GM12878 (cell line): ENCODE measurements around the gene HESX1.

Source experiments
- CHD1 ChIP-seq: IDR thresholded peaks from 2 replicates; pipeline ENCODE4 v1.6.1; 2012; ENCODE audit warnings: low read depth, low read length, improper control_type of control experiment
- NBN ChIP-seq: fragments of 450-650 bp; IDR thresholded peaks from 2 replicates; pipeline ENCODE4 v1.6.1; 2016
- NFIC ChIP-seq: IDR thresholded peaks from 2 replicates; pipeline ENCODE4 v1.6.1; 2012; ENCODE audit warnings: low read depth, mild to moderate bottlenecking, inconsistent platforms, low read length, moderate library complexity
- NRF1 ChIP-seq: conservative IDR thresholded peaks from 2 replicates; pipeline ENCODE4 v1.6.1; 2011; ENCODE audit warnings: mild to moderate bottlenecking, low read depth, low read length, improper control_type of control experiment
- POLR2A ChIP-seq: IDR thresholded peaks from 2 replicates; pipeline ENCODE4 v1.6.1; 2011; ENCODE audit warnings: low read depth, mild to moderate bottlenecking, low read length
- TF ChIP-seq, protein P1 (sequence below): fragments of 450-650 bp; IDR thresholded peaks from 2 replicates; pipeline ENCODE4 v1.6.1; 2016; ENCODE audit warnings: mild to moderate bottlenecking
- TF ChIP-seq, protein P2 (sequence below), 3 experiments: IDR thresholded peaks in 2 of 3; conservative IDR thresholded peaks in 1 of 3; 2 replicates each; pipeline ENCODE4 v1.5.1; 2011; ENCODE audit warnings: low read depth in 3 of 3, low read length in 3 of 3, mild to moderate bottlenecking in 3 of 3, control low read depth in 2 of 3, moderate library complexity in 2 of 3, inconsistent platforms in 1 of 3, mixed read lengths in 1 of 3; ENCODE audit not compliant: control insufficient read depth in 2 of 3, insufficient read depth in 1 of 3; ENCODE audit errors: extremely low read depth in 1 of 3
- TF ChIP-seq, protein P3 (sequence below): IDR thresholded peaks from 2 replicates; pipeline ENCODE4 v1.6.1; 2011; ENCODE audit warnings: low read depth, low read length, improper control_type of control experiment, borderline replicate concordance

DNA sequence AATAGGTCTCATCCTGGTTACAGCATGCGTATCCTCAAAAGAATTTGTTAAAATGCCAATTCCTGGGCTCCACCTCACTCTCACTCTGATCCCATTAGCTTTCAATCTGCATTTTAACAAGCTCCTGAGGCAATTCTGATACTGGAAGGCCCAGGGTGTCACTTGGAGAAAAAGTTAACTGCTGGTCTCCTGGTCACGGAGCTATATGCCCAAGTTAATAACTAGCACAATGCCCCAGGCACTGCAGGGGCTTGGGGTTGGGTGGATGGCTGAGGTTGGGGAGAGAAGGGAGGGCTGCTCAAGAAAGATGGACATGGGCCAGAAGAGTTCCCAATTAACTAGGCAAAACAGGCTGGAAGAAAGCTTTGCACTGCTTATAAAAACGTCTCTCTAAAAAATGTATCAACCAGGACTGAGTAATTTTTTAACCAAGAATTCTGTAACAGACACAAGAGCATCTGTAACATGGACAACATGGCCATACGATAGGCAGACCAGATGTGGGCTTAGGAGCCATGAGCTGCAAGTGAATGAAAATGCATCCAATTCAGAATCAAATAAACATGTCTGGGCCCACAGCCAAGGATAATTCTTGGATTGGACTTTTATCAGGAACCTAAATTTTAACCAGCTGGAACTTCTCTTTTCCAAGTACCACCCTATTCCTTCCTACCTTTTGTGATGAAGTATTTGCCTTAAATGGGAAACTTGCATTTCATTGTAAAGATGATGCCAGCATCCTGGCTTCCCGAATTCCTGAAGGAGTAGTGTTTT lies 38.8 kb downstream of the HESX1 start:
- TF ChIP-seq CHD1, result no peak
- TF ChIP-seq, protein P1, sequence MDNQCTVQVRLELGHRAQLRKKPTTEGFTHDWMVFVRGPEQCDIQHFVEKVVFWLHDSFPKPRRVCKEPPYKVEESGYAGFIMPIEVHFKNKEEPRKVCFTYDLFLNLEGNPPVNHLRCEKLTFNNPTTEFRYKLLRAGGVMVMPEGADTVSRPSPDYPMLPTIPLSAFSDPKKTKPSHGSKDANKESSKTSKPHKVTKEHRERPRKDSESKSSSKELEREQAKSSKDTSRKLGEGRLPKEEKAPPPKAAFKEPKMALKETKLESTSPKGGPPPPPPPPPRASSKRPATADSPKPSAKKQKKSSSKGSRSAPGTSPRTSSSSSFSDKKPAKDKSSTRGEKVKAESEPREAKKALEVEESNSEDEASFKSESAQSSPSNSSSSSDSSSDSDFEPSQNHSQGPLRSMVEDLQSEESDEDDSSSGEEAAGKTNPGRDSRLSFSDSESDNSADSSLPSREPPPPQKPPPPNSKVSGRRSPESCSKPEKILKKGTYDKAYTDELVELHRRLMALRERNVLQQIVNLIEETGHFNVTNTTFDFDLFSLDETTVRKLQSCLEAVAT, result no peak
- TF ChIP-seq, protein P2, sequence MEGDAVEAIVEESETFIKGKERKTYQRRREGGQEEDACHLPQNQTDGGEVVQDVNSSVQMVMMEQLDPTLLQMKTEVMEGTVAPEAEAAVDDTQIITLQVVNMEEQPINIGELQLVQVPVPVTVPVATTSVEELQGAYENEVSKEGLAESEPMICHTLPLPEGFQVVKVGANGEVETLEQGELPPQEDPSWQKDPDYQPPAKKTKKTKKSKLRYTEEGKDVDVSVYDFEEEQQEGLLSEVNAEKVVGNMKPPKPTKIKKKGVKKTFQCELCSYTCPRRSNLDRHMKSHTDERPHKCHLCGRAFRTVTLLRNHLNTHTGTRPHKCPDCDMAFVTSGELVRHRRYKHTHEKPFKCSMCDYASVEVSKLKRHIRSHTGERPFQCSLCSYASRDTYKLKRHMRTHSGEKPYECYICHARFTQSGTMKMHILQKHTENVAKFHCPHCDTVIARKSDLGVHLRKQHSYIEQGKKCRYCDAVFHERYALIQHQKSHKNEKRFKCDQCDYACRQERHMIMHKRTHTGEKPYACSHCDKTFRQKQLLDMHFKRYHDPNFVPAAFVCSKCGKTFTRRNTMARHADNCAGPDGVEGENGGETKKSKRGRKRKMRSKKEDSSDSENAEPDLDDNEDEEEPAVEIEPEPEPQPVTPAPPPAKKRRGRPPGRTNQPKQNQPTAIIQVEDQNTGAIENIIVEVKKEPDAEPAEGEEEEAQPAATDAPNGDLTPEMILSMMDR (IDR thresholded peaks at IDR 0.05 in 2 of 3, conservative IDR thresholded peaks at IDR 0.05 in 1 of 3; ENCODE audit: control insufficient read depth in 2 of 3, extremely low read depth in 1 of 3, insufficient read depth in 1 of 3, low read depth in 3 of 3, low read length in 3 of 3), result no peak
- TF ChIP-seq NRF1, result no peak
- TF ChIP-seq NBN, result no peak
- no peak for TF ChIP-seq POLR2A
- TF ChIP-seq, protein P3, sequence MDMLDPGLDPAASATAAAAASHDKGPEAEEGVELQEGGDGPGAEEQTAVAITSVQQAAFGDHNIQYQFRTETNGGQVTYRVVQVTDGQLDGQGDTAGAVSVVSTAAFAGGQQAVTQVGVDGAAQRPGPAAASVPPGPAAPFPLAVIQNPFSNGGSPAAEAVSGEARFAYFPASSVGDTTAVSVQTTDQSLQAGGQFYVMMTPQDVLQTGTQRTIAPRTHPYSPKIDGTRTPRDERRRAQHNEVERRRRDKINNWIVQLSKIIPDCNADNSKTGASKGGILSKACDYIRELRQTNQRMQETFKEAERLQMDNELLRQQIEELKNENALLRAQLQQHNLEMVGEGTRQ, result no peak
- no peak for TF ChIP-seq NFIC
